Measurements from ENCODE around the gene WWC1. TPM values are rescaled to one million over a fixed set of nuclear protein-coding genes. Genes with fewer than 3 reads are reported as not detected.

The WWC1 gene
- total RNA-seq, 1 donor from 2014 or later = 48.6 TPM

GRCh38 chr5:168354397-168354796, 63.0 kb downstream of the WWC1 start:
- no peak for FAIRE-seq
- Mint-ChIP-seq H3K4me1 (ENCODE audit: low read depth, unreplicated experiment) (peaks cover 40% of the 10 kb centered on the region), H3K4me3 (ENCODE audit: unreplicated experiment) (no peak overlapping the region), H3K27me3 (ENCODE audit: low read depth, unreplicated experiment) (no peaks in the 10 kb centered on the region), H3K27ac (ENCODE audit: unreplicated experiment) (peak overlapping the region; percentile 47), H3K36me3 (ENCODE audit: low read depth, unreplicated experiment) (peaks cover 18% of the 10 kb centered on the region), H3K9me3 (ENCODE audit: unreplicated experiment) (no peaks in the 10 kb centered on the region)
- no peaks in the 10 kb centered on the region for H3K79me2 ChIP-seq (ENCODE audit: insufficient read depth, low read length)
- no peaks in the 10 kb centered on the region for H4K20me1 ChIP-seq (ENCODE audit: insufficient read depth, low read length)
- no peak overlapping the region for H2AFZ ChIP-seq (ENCODE audit: low read depth, low read length)
- no peak overlapping the region for H3K9ac ChIP-seq (ENCODE audit: low read length)
- no peaks in the 10 kb centered on the region for H3K36me3 ChIP-seq (ENCODE audit: insufficient read depth, low read length)
- H3K4me3 ChIP-seq (ENCODE audit: insufficient read depth, low read depth, low read length) = no peak overlapping the region
- H3K4me1 ChIP-seq (ENCODE audit: insufficient read depth, low read length) = peaks cover 5% of the 10 kb centered on the region
- H3K27me3 ChIP-seq (ENCODE audit: insufficient read depth, low read length) = no peaks in the 10 kb centered on the region
- TF ChIP-seq, protein P1, sequence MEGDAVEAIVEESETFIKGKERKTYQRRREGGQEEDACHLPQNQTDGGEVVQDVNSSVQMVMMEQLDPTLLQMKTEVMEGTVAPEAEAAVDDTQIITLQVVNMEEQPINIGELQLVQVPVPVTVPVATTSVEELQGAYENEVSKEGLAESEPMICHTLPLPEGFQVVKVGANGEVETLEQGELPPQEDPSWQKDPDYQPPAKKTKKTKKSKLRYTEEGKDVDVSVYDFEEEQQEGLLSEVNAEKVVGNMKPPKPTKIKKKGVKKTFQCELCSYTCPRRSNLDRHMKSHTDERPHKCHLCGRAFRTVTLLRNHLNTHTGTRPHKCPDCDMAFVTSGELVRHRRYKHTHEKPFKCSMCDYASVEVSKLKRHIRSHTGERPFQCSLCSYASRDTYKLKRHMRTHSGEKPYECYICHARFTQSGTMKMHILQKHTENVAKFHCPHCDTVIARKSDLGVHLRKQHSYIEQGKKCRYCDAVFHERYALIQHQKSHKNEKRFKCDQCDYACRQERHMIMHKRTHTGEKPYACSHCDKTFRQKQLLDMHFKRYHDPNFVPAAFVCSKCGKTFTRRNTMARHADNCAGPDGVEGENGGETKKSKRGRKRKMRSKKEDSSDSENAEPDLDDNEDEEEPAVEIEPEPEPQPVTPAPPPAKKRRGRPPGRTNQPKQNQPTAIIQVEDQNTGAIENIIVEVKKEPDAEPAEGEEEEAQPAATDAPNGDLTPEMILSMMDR (IDR thresholded peaks at IDR 0.05; ENCODE audit: insufficient read depth, low read depth, low read length) = no peak
- TF ChIP-seq EZH2 (IDR thresholded peaks at IDR 0.05; ENCODE audit: insufficient read depth, low read length) = no peak
- H3K9me3 ChIP-seq (ENCODE audit: insufficient read depth, low read depth, low read length) = no peaks in the 10 kb centered on the region
- no peak overlapping the region for H3K4me2 ChIP-seq (ENCODE audit: low read length)
- H3K27ac ChIP-seq (ENCODE audit: low read depth, low read length) = no peak overlapping the region
- DNase-seq (ENCODE audit: low read depth) = no peak

GRCh38 chr5:168356171-168356570, 64.7 kb downstream of the WWC1 start:
- TF ChIP-seq, protein P1 (IDR thresholded peaks at IDR 0.05; ENCODE audit: insufficient read depth, low read depth, low read length) = no peak
- no peak for TF ChIP-seq EZH2 (IDR thresholded peaks at IDR 0.05; ENCODE audit: insufficient read depth, low read length)
- H3K79me2 ChIP-seq (ENCODE audit: insufficient read depth, low read length) = no peaks in the 10 kb centered on the region
- Mint-ChIP-seq H3K4me1 (ENCODE audit: low read depth, unreplicated experiment) (peaks cover 50% of the 10 kb centered on the region), H3K27me3 (ENCODE audit: low read depth, unreplicated experiment) (no peaks in the 10 kb centered on the region), H3K9me3 (ENCODE audit: unreplicated experiment) (no peaks in the 10 kb centered on the region), H3K36me3 (ENCODE audit: low read depth, unreplicated experiment) (peaks cover 13% of the 10 kb centered on the region), H3K27ac (ENCODE audit: unreplicated experiment) (no peak overlapping the region), H3K4me3 (ENCODE audit: unreplicated experiment) (no peak overlapping the region)
- H3K4me2 ChIP-seq (ENCODE audit: low read length) = no peak overlapping the region
- no peak overlapping the region for H3K4me3 ChIP-seq (ENCODE audit: insufficient read depth, low read depth, low read length)
- no peaks in the 10 kb centered on the region for H4K20me1 ChIP-seq (ENCODE audit: insufficient read depth, low read length)
- DNase-seq (ENCODE audit: low read depth) (no peak), FAIRE-seq (no peak)
- H3K36me3 ChIP-seq (ENCODE audit: insufficient read depth, low read length) = no peaks in the 10 kb centered on the region
- no peak overlapping the region for H2AFZ ChIP-seq (ENCODE audit: low read depth, low read length)
- H3K27me3 ChIP-seq (ENCODE audit: insufficient read depth, low read length) = no peaks in the 10 kb centered on the region
- H3K9ac ChIP-seq (ENCODE audit: low read length) = no peak overlapping the region
- no peak overlapping the region for H3K27ac ChIP-seq (ENCODE audit: low read depth, low read length)
- peaks cover 5% of the 10 kb centered on the region for H3K4me1 ChIP-seq (ENCODE audit: insufficient read depth, low read length)
- no peaks in the 10 kb centered on the region for H3K9me3 ChIP-seq (ENCODE audit: insufficient read depth, low read depth, low read length)

- H3K4me1 Mint-ChIP-seq (ENCODE audit: low read depth, unreplicated experiment) = peaks cover 50% of the 10 kb centered on the region
- Histone ChIP-seq H3K27ac (ENCODE audit: low read depth, low read length) (no peak overlapping the region), H3K9me3 (ENCODE audit: insufficient read depth, low read depth, low read length) (no peaks in the 10 kb centered on the region), H3K9ac (ENCODE audit: low read length) (no peak overlapping the region), H3K4me3 (ENCODE audit: insufficient read depth, low read depth, low read length) (no peak overlapping the region), H3K4me2 (ENCODE audit: low read length) (no peak overlapping the region), H3K79me2 (ENCODE audit: insufficient read depth, low read length) (no peaks in the 10 kb centered on the region), H4K20me1 (ENCODE audit: insufficient read depth, low read length) (no peaks in the 10 kb centered on the region), H3K36me3 (ENCODE audit: insufficient read depth, low read length) (no peaks in the 10 kb centered on the region), H3K27me3 (ENCODE audit: insufficient read depth, low read length) (no peaks in the 10 kb centered on the region), H3K4me1 (ENCODE audit: insufficient read depth, low read length) (peaks cover 5% of the 10 kb centered on the region), H2AFZ (ENCODE audit: low read depth, low read length) (no peak overlapping the region)
- no peaks in the 10 kb centered on the region for H3K27me3 Mint-ChIP-seq (ENCODE audit: low read depth, unreplicated experiment)
- TF ChIP-seq, protein P1 (IDR thresholded peaks at IDR 0.05; ENCODE audit: insufficient read depth, low read depth, low read length) = no peak
- no peak for TF ChIP-seq EZH2 (IDR thresholded peaks at IDR 0.05; ENCODE audit: insufficient read depth, low read length)
- no peaks in the 10 kb centered on the region for H3K9me3 Mint-ChIP-seq (ENCODE audit: unreplicated experiment)
- peaks cover 10% of the 10 kb centered on the region for H3K36me3 Mint-ChIP-seq (ENCODE audit: low read depth, unreplicated experiment)
- no peak overlapping the region for H3K27ac Mint-ChIP-seq (ENCODE audit: unreplicated experiment)
- no peak for DNase-seq (ENCODE audit: low read depth)
- no peak for FAIRE-seq
- H3K4me3 Mint-ChIP-seq (ENCODE audit: unreplicated experiment) = no peak overlapping the region
Observed at GRCh38 chr5:168356592-168356991, 65.1 kb downstream of the WWC1 start.
